Measurements from ENCODE around the gene MEIS1.

DNA sequence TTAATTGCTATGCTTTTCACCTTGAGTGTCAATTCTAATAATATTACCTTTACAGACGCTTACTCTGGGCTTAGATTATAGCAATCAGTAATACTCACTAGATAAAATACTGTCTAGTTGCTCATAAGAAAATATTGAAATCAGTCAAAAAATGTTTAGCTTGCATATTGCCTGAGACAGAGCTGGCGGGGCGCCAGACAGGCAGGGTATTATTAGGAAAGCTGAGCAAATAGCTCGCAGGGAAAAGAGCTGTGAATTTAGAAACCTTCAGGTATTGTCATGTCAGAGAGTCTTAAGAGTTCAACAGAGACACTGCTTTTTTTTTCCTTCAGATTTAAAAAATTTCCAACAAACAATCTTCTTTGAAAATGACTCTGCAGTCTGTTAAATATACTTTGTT is 118.4 kb downstream of the MEIS1 start:
- TF ChIP-seq EZH2 (IDR thresholded peaks at IDR 0.05; ENCODE audit: borderline replicate concordance, insufficient read depth, low read depth, low read length, poor library complexity, severe bottlenecking) = no peak
- TF ChIP-seq, protein P1, sequence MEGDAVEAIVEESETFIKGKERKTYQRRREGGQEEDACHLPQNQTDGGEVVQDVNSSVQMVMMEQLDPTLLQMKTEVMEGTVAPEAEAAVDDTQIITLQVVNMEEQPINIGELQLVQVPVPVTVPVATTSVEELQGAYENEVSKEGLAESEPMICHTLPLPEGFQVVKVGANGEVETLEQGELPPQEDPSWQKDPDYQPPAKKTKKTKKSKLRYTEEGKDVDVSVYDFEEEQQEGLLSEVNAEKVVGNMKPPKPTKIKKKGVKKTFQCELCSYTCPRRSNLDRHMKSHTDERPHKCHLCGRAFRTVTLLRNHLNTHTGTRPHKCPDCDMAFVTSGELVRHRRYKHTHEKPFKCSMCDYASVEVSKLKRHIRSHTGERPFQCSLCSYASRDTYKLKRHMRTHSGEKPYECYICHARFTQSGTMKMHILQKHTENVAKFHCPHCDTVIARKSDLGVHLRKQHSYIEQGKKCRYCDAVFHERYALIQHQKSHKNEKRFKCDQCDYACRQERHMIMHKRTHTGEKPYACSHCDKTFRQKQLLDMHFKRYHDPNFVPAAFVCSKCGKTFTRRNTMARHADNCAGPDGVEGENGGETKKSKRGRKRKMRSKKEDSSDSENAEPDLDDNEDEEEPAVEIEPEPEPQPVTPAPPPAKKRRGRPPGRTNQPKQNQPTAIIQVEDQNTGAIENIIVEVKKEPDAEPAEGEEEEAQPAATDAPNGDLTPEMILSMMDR (IDR thresholded peaks at IDR 0.05) = no peak

Data from B cell (primary cell).